NCI-H345 treated with DMSO at 0.1 percent for 48 hours (cell line): ENCODE data around the gene NOD2.

Experiments used
- DNase-seq: peaks from one replicate; lab custom pipeline; 2025; ENCODE audit not compliant: unreplicated experiment; lab: John Stamatoyannopoulos, UW

NOD2 gene

DNA sequence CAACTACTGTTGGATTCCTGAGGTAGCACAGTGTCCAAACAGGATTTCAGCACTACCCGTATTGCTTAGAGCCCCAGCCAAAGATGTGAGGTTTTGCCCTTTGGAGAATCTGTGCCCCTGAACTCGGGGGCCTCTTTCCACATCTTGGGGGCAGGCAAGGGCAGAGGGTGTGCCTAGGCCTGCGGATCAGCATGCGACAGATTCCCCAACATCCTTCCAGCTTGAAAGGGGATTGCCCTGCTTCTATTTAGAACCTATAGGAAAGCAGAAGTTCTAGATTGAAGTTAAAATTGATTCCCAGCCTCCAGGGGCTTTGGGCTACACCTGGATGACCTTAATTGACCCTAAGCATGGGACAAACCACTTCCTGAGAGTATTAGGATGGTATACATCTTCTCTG lies 19.6 kb downstream of the NOD2 start:
- no peak for DNase-seq

DNA sequence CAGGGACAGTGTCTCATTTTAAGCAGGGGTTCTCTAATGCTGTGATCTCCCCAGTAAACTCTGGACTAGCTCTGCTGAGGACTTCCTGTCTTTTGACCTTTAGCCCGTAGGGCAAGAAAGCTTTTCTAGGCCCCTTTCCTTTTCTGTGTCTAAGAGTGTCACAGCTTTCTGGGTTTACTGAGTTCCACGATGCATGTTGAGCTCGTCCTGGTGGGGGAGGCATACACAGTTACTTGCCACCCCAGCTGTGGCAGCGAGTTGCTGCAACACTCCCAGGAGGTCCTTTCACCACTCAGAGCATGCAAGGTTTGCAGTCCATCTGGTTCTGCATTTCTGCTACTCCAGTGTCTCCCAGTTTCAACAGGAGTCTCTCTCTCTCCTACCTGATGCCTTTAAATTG lies 23.7 kb downstream of the NOD2 start:
- no peak for DNase-seq

DNA sequence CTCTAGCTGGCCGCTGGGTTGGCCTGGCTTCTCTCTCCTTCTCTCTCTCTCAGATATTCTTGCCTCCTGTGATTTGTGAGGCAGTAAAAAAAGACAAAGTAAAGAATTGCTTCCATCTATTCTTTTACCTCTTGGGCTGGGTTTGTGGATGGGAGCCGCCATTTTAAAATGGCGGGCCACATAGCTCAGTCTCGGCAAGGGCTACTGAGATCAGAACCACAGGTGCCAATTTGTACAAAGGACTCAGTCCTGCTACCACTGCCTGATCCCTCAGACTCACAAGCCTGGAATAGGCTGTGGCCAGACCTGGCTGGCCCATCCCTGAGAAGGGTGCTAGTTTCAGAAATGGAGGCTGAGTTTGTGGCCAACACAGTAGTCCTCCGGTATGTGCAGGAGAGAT lies 24.1 kb downstream of the NOD2 start:
- DNase-seq = no peak

DNA sequence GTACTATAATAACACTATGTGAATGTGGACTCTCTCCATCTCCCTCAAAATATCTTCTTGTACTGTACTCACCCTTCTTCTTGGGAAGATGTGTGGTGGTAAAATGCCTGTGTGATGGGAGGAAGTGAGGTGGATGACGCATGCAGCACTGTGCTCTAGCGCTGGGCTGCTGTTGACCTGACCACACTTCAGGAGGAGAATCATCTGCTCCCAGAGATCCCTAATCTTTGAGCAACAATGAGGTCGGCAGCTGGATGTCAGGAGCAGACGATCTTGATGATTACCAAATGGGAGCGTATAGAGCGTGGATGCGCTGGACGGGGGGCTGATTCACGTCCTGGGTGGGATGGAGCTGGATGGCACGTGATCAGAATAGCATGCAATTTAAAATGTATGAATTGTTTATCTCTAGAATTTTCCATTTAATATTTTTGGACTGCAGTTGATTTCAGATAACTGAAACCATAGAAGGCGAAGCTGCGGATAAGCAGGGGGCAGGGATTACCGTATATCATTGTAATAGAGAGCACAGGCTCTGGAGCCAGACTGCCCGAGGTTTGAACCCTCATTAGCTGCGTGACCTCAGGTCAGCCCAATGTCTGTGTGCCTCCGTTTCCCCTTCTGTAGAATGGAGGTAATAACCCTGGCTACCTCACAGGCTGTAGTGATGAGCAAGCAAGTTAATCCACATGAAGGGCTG lies 24.8 kb downstream of the NOD2 start:
- DNase-seq = no peak

DNA sequence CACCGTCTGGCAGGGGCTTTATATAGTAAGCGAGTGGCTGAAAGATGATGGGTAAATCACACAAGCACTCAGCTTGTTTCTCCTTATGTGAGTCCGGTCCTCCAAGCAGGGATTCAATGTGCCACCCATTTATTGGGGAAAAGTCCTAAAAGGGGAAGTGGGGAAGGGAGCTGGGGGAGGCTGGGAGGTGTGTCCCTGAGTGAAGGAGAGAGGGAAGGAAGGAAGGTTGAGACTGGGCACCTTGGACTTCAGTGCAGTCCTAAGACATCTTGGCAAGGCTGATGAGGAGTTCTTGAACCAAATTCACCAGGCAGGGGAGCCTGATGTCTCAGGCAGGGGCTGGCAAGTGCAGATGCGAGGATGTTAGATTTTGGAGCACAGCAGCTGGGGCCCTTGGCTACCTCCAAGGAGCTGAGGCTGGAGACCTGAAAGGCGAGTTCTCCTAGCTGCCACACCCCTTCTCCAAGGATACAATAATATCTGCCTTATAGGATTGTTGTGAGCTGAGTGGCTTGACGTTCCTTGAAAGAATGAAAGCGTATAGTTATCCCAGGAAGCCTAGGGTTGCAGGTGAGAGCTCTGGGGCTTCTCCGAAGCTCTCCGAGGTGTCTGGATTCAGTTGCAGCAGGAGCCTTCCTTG lies 25.5 kb downstream of the NOD2 start:
- DNase-seq = no peak

DNA sequence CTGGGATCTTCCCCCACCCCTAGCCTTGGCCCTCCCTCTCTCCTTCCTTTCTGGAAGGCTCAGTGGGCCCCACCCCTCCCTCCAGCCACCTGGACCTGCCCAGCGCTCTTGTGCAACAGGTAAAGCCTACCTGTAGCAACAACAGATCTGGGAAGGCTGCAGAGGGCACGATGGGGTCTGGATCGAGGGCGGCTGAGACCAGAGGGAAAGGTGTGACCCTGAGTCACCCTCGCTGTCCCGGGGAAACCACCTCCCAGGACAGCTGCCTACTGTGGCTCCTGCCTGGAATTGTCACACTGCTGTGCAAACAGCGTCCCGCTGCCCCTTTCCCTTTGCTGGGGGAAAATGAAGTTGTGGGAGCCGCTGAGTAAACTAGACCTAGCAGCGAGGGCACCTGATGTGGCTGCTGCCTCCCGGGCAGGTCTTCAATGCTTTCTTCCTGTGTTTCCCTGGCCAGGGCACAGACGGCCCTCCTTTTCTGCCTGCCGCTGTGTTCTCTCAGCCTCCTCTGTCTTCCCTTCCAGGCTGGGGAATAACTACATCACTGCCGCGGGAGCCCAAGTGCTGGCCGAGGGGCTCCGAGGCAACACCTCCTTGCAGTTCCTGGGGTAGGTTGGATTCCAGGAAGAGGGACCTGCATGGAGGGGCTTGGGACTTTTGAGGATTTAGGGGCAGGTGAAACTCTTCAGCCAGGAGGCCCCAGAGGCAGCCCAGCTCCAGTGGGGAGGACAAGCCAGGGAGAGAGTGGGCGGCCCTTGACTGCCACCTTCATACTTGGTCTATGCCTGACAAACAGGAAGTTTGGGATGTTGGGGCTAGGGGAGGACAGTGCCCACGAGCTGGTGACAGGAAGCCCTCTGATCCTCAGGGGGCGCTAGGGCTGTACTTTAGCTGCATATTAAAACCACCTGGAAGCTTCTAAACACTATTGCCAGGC lies 26.3 kb downstream of the NOD2 start:
- DNase-seq = no peak

DNA sequence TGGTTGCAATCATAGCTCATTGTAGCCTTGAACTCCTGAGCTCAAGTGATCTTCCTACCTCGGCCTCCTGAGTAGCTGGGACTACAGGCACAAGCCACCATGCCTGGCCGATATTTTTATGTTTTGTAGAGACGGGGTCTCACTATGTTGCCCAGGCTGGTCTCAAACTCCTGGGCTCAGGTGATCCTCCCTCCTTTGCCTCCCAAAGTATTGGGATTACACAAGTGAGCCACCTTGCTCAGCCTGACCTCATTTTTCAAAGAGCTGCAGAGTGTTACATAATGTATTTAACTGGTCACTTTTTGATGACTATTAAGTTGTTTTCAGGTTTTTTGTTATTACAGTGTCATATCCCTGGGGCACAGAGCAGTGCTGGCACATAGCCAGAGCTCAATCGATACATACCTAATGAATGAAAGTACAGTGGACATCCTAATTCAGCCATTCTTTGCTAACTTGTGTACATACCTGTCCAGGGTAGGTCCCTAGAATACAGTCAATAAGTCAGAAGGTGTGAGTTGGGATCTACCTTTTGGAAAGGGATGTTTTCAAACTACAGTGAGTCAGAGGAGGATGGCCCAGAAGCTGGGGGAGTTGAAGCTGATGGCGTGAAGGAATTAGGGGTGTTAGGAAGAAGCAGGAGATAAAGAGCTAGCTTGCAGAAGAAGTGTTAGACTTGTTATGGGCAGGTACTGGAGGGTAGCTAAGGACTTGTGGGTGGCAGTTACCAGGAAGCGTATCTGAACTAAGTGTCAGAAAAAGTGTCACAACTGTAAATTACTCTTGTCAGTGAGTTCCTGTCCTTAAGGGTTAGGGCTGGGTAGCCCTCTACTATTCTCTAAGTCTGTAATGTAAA lies 28.4 kb downstream of the NOD2 start:
- no peak for DNase-seq

DNA sequence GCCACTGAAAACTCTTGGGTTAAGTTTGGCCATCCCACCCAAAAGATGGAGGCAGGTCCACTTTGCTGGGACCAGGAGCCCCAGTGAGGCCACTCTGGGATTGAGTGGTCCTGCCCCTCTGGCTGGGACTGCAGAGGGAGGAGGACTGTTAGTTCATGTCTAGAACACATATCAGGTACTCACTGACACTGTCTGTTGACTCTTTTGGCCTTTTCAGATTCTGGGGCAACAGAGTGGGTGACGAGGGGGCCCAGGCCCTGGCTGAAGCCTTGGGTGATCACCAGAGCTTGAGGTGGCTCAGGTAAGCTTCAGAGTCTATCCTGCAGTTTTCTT lies 29.0 kb downstream of the NOD2 start:
- DNase-seq = no peak

DNA sequence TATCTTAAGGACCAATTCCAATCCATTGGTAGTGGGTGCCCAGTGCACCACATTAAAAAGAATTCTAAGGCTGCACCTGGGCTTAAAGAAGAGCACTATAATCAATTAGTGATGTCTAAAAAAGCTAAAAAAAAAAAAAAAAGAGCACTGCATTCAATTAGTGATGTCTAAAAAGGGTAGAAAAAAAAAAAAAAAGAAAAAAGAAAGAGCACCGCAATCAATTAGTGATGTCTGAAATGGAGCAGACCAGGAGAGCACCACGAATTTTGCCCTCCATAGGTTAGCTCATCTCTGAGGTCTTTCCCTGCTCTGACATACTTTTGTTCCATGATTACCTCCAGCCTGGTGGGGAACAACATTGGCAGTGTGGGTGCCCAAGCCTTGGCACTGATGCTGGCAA lies 29.6 kb downstream of the NOD2 start:
- DNase-seq = no peak

DNA sequence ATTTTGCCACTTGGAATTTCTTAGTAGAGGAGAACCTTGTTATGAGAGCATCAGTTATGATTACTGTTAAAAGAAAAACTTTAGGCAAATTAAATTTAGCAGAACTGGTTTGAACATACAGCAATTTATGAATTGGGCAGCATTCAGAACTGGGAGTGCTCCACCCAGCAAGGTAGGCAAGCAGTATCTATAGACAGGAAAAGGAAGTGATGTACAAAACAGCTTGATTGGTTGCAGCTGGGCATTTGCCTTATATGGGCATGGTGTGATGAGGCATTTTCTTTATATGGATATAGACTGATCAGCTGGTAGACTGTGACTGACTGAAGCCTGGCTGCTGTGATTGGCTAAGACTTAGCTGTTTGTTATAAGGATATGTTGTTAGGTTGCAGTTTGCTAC lies 30.9 kb downstream of the NOD2 start:
- no peak for DNase-seq

DNA sequence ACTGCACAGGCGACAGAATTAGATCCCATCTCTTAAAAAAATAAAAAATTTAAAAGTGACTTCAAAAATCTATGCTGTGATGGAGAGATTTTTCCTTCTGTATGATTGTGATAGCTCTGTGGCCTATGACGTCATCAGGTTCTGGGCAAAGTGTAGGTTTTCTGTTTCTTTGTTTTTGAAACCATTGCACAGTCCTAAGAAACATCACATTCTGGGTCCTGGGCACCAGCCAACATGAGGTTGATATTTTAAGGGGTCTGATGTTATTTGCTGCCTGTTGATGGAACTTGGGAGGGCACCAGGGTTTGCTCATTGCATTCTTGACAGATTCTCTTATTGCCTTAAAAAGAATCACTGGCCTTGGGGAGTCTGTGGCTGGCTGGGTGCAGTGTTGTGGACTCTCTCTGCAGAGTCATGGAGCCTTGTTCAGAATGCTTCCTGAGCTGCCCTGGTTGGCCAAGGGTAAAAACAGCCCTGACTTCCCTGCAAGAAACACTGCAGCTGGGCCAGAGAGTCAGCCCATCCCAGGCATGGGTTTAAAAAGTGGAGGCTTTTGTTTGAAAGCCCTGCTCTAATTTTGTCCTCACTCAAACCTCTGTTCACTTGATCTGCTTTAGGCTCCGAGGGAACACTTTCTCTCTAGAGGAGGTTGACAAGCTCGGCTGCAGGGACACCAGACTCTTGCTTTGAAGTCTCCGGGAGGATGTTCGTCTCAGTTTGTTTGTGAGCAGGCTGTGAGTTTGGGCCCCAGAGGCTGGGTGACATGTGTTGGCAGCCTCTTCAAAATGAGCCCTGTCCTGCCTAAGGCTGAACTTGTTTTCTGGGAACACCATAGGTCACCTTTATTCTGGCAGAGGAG lies 38.0 kb downstream of the NOD2 start:
- DNase-seq = no peak

DNA sequence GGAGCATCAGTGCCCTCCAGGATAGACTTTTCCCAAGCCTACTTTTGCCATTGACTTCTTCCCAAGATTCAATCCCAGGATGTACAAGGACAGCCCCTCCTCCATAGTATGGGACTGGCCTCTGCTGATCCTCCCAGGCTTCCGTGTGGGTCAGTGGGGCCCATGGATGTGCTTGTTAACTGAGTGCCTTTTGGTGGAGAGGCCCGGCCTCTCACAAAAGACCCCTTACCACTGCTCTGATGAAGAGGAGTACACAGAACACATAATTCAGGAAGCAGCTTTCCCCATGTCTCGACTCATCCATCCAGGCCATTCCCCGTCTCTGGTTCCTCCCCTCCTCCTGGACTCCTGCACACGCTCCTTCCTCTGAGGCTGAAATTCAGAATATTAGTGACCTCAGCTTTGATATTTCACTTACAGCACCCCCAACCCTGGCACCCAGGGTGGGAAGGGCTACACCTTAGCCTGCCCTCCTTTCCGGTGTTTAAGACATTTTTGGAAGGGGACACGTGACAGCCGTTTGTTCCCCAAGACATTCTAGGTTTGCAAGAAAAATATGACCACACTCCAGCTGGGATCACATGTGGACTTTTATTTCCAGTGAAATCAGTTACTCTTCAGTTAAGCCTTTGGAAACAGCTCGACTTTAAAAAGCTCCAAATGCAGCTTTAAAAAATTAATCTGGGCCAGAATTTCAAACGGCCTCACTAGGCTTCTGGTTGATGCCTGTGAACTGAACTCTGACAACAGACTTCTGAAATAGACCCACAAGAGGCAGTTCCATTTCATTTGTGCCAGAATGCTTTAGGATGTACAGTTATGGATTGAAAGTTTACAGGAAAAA lies 38.8 kb downstream of the NOD2 start:
- no peak for DNase-seq

DNA sequence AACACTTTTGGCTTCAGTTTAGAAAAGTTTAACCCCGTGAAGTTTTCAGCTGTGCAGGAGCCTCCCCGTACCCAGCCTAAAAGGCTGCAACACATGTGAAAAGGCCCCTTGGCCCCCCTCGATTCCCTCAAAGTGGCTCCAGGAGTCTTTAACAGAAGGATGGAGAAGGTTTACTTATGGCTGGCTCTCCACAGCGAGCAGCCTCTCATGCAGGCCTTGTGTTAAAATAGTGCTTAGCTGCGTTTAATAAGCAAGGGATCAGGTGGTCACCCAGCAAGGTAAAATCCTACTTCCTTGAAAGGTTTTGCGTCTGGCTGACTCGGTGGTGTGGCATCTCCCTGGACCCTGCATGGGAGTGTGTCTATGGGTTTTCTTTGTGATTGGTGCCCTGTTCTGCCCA lies 40.1 kb downstream of the NOD2 start:
- DNase-seq = no peak

DNA sequence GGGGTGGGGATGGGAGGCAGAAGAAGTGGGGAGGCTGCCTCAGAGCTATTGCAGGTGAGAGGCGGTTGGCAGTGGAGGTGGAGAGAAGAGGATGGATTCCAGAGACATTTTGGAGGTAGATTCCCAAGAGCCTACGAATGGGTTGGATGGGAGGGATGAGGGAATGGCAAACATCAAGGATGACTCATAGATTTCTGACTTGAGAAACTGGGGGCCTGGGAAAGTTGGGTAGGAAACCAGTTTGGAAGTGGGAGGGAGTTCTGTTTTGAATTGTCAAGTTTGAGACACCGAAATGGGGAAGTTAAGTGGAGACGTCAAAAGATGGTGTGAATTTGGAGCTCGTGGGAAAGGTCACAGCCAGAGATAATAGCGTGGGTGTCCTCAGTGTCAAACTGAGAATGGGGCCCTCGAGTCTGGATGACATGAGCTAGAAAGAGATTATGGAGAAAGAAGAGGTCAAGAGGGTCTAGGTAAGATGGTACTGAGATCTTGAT lies 42.3 kb downstream of the NOD2 start:
- DNase-seq = no peak

DNA sequence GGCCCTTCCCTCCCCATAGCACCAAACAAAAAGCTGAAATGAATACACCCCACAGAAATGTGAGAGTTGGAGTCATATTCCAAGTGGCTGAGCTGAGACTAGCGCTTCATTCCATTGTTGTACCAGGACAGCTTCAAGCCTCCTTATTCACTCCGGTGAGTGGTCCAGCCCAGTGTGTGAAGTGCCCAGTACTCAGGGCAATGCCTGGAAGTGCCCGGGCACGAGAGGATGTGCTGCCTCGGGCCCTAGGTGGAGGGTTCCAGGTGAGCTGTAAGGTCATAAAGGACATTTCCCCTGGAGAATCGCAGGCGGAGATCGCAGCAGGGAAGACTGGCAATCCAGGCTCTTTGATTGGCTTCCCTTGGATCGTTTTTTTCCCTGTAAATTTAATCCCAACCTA lies 43.0 kb downstream of the NOD2 start:
- no peak for DNase-seq

DNA sequence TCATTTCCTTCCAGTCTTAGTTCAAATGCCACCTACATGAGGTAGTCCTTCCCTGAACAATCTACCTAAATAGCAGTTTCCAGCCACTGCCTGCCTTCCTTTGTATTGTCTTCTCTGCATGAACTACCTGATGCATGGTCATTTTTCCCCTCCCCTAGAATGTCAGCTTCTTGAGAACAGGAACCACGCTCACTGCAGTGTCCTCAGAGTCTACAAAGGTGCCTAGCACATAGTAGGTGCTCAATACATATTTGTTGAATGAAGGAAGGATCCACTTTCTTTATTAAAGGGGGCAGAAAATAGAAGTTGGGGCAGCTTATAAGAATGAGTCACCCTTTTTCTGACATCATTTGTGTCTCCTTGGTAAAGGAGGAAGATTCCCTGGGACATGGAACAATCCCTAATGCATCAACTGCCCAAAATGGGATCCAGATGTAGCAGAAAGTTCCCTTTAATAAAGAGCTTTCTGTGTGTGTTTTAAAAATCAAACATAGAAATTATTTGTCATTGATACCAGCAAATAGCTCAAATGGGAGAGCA lies 44.1 kb downstream of the NOD2 start:
- DNase-seq = no peak

DNA sequence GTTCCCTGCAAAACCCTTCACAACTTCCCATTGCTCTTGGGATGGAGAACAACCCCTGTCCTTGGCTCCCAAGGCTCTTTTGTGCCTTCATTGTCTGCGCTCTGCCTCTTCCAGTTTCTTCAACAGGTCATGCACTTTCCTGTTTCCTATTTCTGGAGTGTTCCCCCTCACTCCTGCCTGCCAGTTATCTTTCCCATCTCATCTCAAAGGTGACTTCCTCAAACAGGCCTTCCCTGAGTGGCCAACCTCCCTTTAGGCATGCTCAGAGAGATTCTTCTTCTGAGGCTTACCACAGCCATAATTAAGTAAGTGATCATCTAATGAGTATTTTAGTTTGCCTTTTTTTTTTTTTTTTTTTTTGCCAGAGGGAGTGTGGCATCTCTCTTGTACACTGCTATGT lies 45.6 kb downstream of the NOD2 start:
- no peak for DNase-seq

DNA sequence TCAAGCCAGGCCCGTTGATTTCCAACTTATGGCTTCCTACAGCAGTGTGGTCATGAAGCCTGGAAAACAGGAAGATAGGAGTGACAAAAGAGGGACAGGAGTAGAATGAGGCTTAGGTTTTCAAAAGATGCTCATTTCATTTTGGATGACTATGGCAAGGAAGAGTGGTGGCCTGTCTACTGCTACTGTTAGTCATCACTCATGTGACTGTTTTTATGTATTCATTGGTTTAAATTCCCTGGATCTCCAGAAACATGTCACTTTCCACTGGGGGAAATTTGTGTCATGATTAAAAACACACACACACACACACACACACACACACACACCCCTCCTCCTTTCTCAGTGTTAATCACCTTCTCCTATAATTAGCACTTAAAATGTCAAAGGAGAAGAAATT lies 47.3 kb downstream of the NOD2 start:
- no peak for DNase-seq

DNA sequence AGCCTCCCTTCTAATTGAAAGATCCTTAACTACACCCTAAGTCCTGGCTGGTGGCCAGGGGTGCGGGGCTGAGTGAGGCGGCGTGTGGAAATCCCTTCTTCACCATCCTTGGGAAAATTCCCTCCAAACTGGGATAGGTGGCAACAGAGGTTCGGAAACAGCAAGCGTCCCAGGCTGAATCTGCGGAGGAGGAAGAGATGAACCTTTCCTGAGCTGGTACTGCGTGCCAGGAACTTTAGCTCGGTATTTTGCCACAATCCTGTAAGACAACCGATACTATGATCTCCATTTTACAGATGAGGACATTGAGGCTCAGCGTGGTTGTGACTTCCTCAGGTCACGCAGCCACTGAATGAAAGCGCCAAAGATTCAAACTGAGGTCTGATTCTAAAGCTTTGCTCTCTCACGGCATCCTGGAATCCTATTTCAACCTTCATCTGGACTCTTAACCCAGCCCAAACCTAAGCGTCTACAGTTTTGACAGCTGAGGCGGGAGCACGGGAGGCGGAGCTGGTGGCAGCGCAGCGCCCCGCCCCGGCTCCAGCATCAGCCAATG lies 47.9 kb downstream of the NOD2 start:
- no peak for DNase-seq
